HUES48 (cell line): ENCODE measurements around the gene JAKMIP1.

ENCODE experiments used
- H3K27ac ChIP-seq: one replicate; pipeline ENCODE4 v1.7.0; 2013; ENCODE audit warnings: low read depth, low read length, inconsistent platforms
- H3K27me3 ChIP-seq: 2 replicates; pipeline ENCODE4 v1.6.1; 2013; ENCODE audit warnings: mild to moderate bottlenecking, low read length; ENCODE audit not compliant: control insufficient read depth, insufficient read depth
- H3K36me3 ChIP-seq: 2 replicates; pipeline ENCODE4 v1.6.1; 2013; ENCODE audit warnings: low read length; ENCODE audit not compliant: control insufficient read depth, insufficient read depth
- H3K4me1 ChIP-seq: 2 replicates; pipeline ENCODE4 v1.6.1; 2013; ENCODE audit warnings: mild to moderate bottlenecking, low read length; ENCODE audit not compliant: control insufficient read depth, insufficient read depth
- H3K4me3 ChIP-seq: 2 replicates; pipeline ENCODE4 v1.5.1; 2013; ENCODE audit warnings: mild to moderate bottlenecking, low read depth, low read length
- H3K9ac ChIP-seq: 2 replicates; pipeline ENCODE4 v1.6.1; 2013; ENCODE audit warnings: mild to moderate bottlenecking, low read depth, low read length, moderate library complexity
- H3K9me3 ChIP-seq: 2 replicates; pipeline ENCODE4 v1.6.1; 2013; ENCODE audit warnings: low read length; ENCODE audit not compliant: control insufficient read depth, insufficient read depth

Gene JAKMIP1

DNA sequence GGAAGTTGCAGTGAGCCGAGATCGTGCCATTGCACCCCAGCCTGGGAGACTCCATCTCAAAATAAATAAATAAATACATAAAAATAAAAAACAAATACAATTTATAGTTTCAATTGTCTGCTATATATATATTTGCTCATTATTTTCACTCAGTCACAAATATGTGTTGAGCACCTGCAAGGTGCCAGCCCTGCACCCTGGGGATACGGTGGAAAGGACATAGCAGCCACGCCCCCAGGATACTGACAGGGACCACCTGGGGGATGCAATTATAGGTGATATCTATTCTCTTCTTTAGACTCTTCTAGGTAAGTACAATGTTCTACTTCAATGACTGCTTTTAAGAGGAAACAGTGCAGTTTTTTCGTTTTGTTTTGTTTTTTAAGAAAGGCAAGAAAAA, 85.0 kb downstream of the JAKMIP1 start:
- Histone ChIP-seq H3K4me1 (peaks cover 29% of the 10 kb centered on the region), H3K36me3 (no peaks in the 10 kb centered on the region), H3K9ac (no peak overlapping the region), H3K4me3 (no peak overlapping the region), H3K27ac (no peak overlapping the region), H3K9me3 (no peaks in the 10 kb centered on the region), H3K27me3 (no peaks in the 10 kb centered on the region; the same call in 1 of the 2 replicates)

DNA sequence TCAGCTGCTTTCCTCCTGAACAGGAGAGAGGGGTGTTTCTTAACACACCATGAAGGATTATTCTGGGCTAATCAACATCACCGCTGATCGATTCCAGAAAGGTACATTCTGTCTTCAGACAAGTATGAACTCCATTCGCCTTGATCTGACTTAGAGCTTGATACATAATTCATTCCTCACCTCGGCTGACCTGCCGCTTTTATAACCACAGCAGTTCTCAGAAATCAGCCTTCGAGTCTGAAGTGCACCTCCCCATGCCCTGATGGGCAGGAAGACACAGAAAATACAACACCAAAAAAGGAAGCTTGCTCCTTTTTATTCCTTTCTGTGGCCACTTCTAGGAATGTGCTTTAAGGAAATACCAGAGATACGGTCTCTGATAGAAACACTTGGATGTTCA, 85.7 kb downstream of the JAKMIP1 start:
- Histone ChIP-seq H3K4me3 (no peak overlapping the region), H3K4me1 (peaks cover 28% of the 10 kb centered on the region)

DNA sequence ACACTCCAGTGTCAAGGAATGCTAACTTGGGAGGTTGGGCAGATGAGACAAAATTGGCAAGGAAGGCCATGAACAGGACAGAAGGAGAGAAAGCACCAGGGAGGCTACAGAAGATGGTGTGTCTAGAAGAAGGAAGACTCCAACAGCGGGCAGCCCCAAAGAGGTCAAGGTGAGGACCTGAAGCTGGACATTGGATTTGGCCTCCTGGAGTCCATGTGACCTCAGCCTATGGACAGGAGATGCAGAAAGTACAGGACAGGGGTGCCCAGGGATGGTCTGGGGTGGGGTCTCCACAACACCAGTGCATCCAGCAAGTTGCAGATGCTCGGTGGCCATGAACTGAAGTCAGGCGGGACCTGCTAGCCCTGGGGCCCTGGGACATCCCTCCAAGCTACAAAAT, 86.2 kb downstream of the JAKMIP1 start:
- no peak overlapping the region for H3K4me3 ChIP-seq

More for the DNA sequence above, 85.7 kb downstream of the JAKMIP1 start:
- H3K9ac ChIP-seq: no peak overlapping the region
- no peaks in the 10 kb centered on the region for H3K36me3 ChIP-seq
- H3K9me3 ChIP-seq: no peaks in the 10 kb centered on the region
- no peaks in the 10 kb centered on the region; the same call in 1 of the 2 replicates for H3K27me3 ChIP-seq
- H3K27ac ChIP-seq: no peak overlapping the region

DNA sequence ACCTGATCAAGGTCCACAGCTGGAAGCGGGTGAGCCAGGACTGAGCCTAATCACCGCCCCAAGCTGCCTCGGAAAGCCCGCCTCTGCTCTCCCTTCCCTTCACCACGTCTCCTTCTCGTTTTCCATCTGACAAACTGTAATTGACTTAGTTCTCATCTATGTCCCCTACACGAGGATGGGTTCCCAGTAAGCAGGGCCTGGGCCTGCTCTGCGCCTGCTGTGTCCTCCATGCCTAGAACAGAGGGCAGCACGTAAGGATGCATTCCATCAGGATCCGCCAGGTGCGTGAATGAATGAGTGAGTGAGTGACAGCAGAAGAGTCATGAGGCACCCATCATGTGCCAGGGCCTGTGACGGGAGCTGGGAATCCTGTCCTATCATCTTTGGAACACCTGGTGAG, 86.7 kb downstream of the JAKMIP1 start:
- peaks cover 24% of the 10 kb centered on the region for H3K4me1 ChIP-seq
- H3K4me3 ChIP-seq: no peak overlapping the region
- H3K9ac ChIP-seq: no peak overlapping the region
- no peaks in the 10 kb centered on the region for H3K9me3 ChIP-seq
- H3K27me3 ChIP-seq: no peaks in the 10 kb centered on the region; the same call in 1 of the 2 replicates
- no peak overlapping the region for H3K27ac ChIP-seq
- H3K36me3 ChIP-seq: no peaks in the 10 kb centered on the region

More for the DNA sequence above, 86.2 kb downstream of the JAKMIP1 start:
- H3K4me1 ChIP-seq: peaks cover 28% of the 10 kb centered on the region
- H3K27ac ChIP-seq: no peak overlapping the region
- H3K27me3 ChIP-seq: no peaks in the 10 kb centered on the region; the same call in 1 of the 2 replicates
- H3K36me3 ChIP-seq: no peaks in the 10 kb centered on the region
- H3K9ac ChIP-seq: no peak overlapping the region
- no peaks in the 10 kb centered on the region for H3K9me3 ChIP-seq

DNA sequence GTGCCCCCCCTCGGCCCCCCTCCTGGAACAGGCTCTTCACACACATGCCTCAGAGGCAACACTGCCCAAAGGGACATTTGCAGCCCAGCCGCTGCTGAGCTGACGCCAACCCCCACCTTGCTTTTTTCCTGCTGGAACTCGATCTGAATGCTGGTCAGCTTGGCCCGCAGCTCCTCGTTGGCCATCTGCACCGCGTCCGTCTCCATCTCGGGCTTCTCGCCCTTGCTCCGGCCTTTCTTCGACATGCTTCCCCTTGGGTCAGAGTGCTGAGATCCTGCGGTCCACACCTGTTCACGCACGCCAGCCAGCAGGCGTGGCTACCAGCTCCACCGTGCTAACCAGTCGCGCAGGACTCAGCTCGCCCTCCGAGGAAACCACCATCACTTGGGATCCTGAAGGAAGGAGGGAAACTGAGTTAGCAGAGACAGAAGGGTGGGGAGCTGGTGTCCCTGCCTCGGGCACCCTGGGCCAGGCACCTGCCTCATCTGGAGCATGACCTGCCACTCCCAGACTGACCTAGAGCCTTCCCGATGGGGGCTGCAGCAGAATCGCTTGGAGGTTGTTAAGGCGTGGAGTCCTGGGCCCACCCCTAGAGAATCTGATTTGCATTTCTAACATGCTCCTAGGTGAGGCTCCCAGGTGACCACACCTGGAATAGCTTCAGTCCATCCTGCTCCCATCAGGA, 87.6 kb downstream of the JAKMIP1 start:
- H3K27me3 ChIP-seq: no peaks in the 10 kb centered on the region
- no peaks in the 10 kb centered on the region for H3K36me3 ChIP-seq
- H3K27ac ChIP-seq: no peak overlapping the region
- H3K4me1 ChIP-seq: peaks cover 18% of the 10 kb centered on the region
- H3K9me3 ChIP-seq: no peaks in the 10 kb centered on the region
- no peak overlapping the region for H3K4me3 ChIP-seq
- H3K9ac ChIP-seq: no peak overlapping the region

DNA sequence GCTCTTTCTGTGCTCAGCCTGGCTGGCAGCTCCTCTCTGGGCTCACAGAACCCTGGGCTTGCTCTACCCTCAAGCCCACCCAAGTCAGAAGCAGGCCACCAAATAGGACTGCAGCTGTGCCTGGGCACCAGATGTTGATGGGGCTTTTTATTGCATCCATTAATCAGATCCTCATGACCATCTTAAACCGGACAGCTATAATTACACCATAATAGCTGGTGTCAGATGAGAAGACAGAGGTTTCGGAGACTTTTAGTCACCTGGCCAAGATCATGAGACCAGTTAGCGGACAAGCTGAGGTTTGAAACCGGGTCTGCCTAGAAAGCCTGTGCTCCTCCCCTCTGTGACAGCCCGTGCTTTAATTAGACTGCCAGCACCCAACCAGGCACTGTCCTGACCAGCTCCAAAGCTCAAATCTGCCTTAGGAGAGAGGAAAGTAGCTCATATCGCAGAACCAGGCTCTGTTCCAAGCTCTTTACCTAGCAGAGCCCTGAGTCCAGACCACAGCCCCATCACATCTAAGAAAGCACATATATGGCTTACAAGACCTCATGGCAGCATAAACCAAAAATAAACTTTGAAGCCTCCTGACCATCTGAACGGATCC, 88.9 kb downstream of the JAKMIP1 start:
- no peak overlapping the region for H3K9ac ChIP-seq
- H3K36me3 ChIP-seq: no peaks in the 10 kb centered on the region

DNA sequence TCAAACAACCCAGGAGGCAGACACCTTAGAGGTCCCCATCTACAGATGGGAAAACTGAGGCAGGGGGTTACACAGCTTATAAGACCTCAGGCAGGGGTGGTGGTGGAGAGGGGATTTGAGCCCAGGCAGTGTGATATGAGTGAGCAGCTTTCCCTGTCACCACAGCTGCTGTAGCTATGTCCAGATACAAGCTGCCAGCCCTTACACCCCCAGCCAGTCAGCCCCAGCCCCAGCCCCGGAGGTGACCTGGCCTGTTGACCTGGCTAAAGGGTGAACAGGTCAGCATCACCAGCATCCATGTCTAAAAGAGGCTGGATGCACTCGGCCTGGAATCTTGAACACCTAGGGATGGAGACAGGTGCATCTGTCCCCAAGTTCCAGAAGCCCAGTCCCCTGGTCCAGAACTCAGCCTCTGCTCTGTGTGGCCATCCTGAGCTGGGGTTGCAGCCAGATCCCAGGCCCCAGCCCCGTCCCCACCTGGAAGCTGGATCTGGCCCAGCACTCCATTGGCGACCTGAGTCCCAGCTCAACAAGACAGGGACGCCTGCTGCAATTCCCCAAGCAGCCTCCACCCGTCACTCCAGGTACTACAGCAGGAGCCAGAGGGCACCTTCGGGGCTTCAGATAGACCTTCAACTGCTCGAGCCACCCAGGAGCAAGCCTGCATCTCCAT, 89.5 kb downstream of the JAKMIP1 start:
- H3K9ac ChIP-seq: no peak overlapping the region
- peaks cover 5% of the 10 kb centered on the region; the same call in 1 of the 2 replicates for H3K4me1 ChIP-seq
- H3K27ac ChIP-seq: no peak overlapping the region
- no peaks in the 10 kb centered on the region for H3K9me3 ChIP-seq
- no peaks in the 10 kb centered on the region for H3K27me3 ChIP-seq
- H3K36me3 ChIP-seq: no peaks in the 10 kb centered on the region
- no peak overlapping the region for H3K4me3 ChIP-seq

More for the DNA sequence above, 88.9 kb downstream of the JAKMIP1 start:
- Histone ChIP-seq H3K4me1 (peaks cover 9% of the 10 kb centered on the region), H3K27ac (no peak overlapping the region), H3K9me3 (no peaks in the 10 kb centered on the region), H3K4me3 (no peak overlapping the region), H3K27me3 (no peaks in the 10 kb centered on the region)

DNA sequence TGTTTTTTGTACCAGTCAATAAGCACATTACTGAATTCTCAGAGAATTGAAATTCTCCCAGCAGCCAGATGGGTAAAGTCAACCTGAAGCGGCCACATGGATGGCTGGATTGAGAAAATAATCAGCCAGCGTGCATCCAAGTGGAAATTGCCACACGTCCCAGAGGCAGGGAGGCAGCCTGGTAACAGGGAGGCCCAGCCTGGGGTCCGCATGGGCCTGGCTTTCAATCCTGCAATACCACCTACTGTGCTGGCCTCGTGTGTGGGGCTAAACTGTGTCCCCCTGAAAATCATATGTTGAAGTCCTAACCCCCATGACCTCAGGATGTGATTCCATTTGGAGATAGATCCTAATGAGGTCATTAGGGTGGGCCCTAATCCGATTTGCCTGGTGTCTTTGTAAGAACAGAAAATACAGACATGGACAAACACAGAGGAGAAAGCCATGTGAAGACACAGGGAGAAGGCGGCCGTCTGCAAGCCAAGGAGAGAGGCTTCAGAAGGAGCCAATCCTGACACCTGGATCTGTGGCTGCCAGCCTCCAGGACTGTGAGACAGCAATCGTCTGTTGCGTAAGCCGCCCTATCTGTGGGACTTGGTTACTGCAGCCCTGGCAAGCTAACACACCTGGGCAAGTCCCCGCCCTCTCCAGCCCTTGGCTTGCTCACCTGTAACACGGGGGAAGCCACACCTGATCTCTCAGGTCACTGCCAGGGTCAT, 90.3 kb downstream of the JAKMIP1 start:
- Histone ChIP-seq H3K36me3 (no peaks in the 10 kb centered on the region), H3K27me3 (no peaks in the 10 kb centered on the region), H3K27ac (no peak overlapping the region), H3K4me3 (no peak overlapping the region), H3K9me3 (no peaks in the 10 kb centered on the region), H3K9ac (no peak overlapping the region), H3K4me1 (peaks cover 7% of the 10 kb centered on the region; the same call in 1 of the 2 replicates)

DNA sequence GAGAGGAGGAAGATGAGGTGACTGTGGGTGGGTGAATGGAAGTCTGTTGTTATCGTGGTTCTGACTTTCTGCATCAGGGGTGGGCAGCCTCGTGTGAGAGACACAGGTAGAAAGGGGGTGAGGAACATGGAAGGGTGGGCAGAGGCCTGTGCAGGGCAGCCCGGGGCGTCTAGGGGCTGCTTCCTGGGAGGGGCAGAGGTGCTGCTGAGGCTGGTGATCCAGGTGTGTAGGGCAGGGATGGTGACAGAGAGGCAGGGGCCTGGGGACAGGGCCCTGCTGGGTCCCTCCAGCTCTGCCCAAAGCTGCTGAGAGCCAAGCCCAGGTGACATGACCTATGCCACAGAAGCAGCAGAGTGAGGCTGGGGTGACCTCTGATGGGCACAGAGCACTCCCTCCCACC, 92.5 kb downstream of the JAKMIP1 start:
- H3K9ac ChIP-seq: no peak overlapping the region
- H3K4me1 ChIP-seq: peaks cover 15% of the 10 kb centered on the region
- H3K4me3 ChIP-seq: no peak overlapping the region
- H3K36me3 ChIP-seq: no peaks in the 10 kb centered on the region
- H3K27me3 ChIP-seq: no peaks in the 10 kb centered on the region
- H3K27ac ChIP-seq: no peak overlapping the region
- no peaks in the 10 kb centered on the region for H3K9me3 ChIP-seq

DNA sequence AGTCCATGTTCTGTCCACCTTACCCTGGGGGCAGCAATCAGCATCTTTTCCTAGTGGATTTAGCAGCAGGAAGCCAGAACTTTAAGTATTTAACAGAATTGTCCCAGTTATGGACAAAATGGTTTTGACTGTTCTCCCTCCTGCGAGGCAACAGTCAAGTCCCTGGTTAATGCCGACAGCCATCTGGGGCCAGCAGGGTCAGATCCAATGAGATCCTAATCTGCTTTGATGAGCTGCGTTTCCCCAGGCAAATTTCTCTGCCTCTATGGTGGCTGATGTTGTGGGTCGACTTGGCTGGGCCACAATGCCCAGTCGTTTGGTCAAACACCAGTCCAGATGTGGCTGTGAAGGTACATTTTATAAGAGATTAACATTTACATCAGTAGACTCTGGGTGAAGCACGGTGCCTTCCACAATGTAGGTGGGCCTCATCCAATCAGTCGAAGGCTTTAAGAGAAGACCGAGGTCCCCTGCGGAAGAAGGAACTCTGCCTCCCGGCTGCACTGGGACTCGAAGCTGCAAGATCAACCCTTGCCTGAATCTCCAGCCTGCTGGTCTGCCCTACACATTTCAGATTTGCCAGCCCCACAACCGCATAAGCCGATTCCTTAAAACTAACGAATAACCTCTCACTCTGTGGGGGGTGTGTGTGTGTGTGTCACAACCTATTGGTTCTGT, 93.1 kb downstream of the JAKMIP1 start:
- H3K9me3 ChIP-seq: no peaks in the 10 kb centered on the region
- no peaks in the 10 kb centered on the region for H3K27me3 ChIP-seq
- peaks cover 15% of the 10 kb centered on the region for H3K4me1 ChIP-seq
- H3K36me3 ChIP-seq: no peaks in the 10 kb centered on the region
- no peak overlapping the region for H3K9ac ChIP-seq
- no peak overlapping the region for H3K4me3 ChIP-seq
- no peak overlapping the region for H3K27ac ChIP-seq
